ACC112 (cell line): ENCODE data around the gene AGPAT4.

Source experiments
- H2AFZ ChIP-seq: fragments of 200-600 bp; sonication (generic); one replicate; pipeline ENCODE4 v1.6.0; 2017; ENCODE audit warnings: antibody characterized with exemption, low read length; ENCODE audit not compliant: unreplicated experiment
- H3K27ac ChIP-seq: fragments of 200-600 bp; sonication (generic); 2 replicates; pipeline ENCODE4 v1.5.1; 2014; ENCODE audit warnings: low read depth, mild to moderate bottlenecking, antibody characterized with exemption, low read length, moderate library complexity
- H3K27me3 ChIP-seq: fragments of 200-600 bp; sonication (generic); 2 replicates; pipeline ENCODE4 v1.6.1; 2014; ENCODE audit warnings: mild to moderate bottlenecking, antibody characterized with exemption, low read length, moderate library complexity, mixed read lengths; ENCODE audit not compliant: insufficient read depth
- H3K36me3 ChIP-seq: fragments of 200-600 bp; sonication (generic); 2 replicates; pipeline ENCODE4 v1.6.1; 2016; ENCODE audit warnings: mild to moderate bottlenecking, antibody characterized with exemption, low read length, moderate library complexity, mixed read lengths; ENCODE audit not compliant: insufficient read depth
- H3K4me1 ChIP-seq: fragments of 200-600 bp; sonication (generic); one replicate; pipeline ENCODE4 v1.6.1; 2016; ENCODE audit warnings: low read length, mixed read lengths; ENCODE audit not compliant: insufficient read depth, unreplicated experiment, control insufficient read depth
- H3K4me3 ChIP-seq: fragments of 200-600 bp; sonication (generic); 2 replicates; pipeline ENCODE4 v1.5.1; 2014; ENCODE audit warnings: mild to moderate bottlenecking, low read depth, low read length
- H3K79me2 ChIP-seq: fragments of 200-600 bp; sonication (generic); one replicate; pipeline ENCODE4 v1.6.0; 2016; ENCODE audit warnings: low read length; ENCODE audit not compliant: control insufficient read depth, unreplicated experiment, insufficient read depth

Gene AGPAT4

DNA sequence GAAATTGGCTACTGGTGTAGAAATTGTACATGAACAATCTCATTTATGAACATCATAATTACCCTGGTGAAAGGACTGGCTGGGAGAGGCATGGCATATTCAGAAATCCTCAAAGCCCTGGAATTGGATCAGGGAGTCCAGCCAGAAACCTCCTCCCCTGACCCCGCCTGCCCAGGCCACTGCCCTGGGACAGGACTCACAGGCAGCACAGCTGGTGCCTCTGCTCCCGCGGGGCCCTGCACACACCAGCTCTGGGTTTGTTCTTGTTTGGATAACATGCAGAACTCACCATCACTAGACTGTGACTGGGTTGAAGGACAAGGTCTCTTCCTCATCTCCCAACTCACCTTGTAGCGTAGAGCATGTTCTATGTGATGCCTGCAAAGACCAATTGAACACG is 56.2 kb downstream of the AGPAT4 start:
- Histone ChIP-seq H3K4me3 (no peak overlapping the region), H3K36me3 (peaks cover 20% of the 10 kb centered on the region), H3K79me2 (no peaks in the 10 kb centered on the region), H2AFZ (no peak overlapping the region), H3K27me3 (no peaks in the 10 kb centered on the region), H3K4me1 (peaks cover 3% of the 10 kb centered on the region), H3K27ac (no peak overlapping the region)

- Histone ChIP-seq H2AFZ (no peak overlapping the region), H3K36me3 (peaks cover 23% of the 10 kb centered on the region), H3K4me3 (no peak overlapping the region), H3K4me1 (peaks cover 3% of the 10 kb centered on the region), H3K27ac (no peak overlapping the region), H3K27me3 (no peaks in the 10 kb centered on the region), H3K79me2 (no peaks in the 10 kb centered on the region)
These were observed 57.1 kb downstream of the AGPAT4 start for GRCh38 chr6:161216616-161217205.

- no peaks in the 10 kb centered on the region for H3K79me2 ChIP-seq
- peak overlapping the region; percentile 79 for H3K27ac ChIP-seq
- H3K4me1 ChIP-seq = peaks cover 3% of the 10 kb centered on the region
- no peak overlapping the region for H2AFZ ChIP-seq
- peaks cover 25% of the 10 kb centered on the region for H3K36me3 ChIP-seq
- H3K27me3 ChIP-seq = no peaks in the 10 kb centered on the region
- no peak overlapping the region for H3K4me3 ChIP-seq
These were observed 57.8 kb downstream of the AGPAT4 start for GRCh38 chr6:161215876-161216615.

- Histone ChIP-seq H3K4me1 (peaks cover 3% of the 10 kb centered on the region), H3K36me3 (peaks cover 26% of the 10 kb centered on the region), H3K4me3 (no peak overlapping the region), H2AFZ (no peak overlapping the region), H3K27ac (peak overlapping the region; percentile 79), H3K79me2 (no peaks in the 10 kb centered on the region), H3K27me3 (no peaks in the 10 kb centered on the region)
These were observed 58.7 kb downstream of the AGPAT4 start for GRCh38 chr6:161215193-161215592.

DNA sequence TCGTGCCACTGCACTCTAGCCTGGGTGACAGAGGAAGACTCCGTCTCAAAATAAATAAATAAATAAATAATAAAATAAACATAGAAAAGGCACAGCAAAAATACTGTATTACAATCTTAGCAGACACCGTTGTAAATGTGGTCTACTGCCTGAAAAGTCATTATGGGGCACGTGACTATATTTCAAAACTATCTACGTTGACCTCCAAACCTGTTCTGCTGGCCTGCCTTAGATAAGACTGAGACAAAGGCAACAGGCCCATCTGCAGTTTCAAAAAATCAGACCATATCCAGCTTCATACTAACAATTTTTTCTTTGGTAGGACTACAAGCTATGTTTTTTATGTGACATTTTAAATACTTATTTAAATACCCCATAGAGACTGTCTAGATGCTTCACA is 59.1 kb downstream of the AGPAT4 start:
- Histone ChIP-seq H3K4me1 (peaks cover 3% of the 10 kb centered on the region), H3K4me3 (no peak overlapping the region), H3K27ac (peak overlapping the region; percentile 79), H3K27me3 (no peaks in the 10 kb centered on the region), H2AFZ (no peak overlapping the region), H3K36me3 (peaks cover 28% of the 10 kb centered on the region), H3K79me2 (no peaks in the 10 kb centered on the region)

GRCh38 chr6:161212902-161213301 is 61.0 kb downstream of the AGPAT4 start:
- no peaks in the 10 kb centered on the region for H3K79me2 ChIP-seq
- no peak overlapping the region for H3K27ac ChIP-seq
- no peak overlapping the region for H3K4me3 ChIP-seq
- peaks cover 3% of the 10 kb centered on the region for H3K4me1 ChIP-seq
- peaks cover 28% of the 10 kb centered on the region for H3K36me3 ChIP-seq
- H3K27me3 ChIP-seq = no peaks in the 10 kb centered on the region
- H2AFZ ChIP-seq = no peak overlapping the region

- Histone ChIP-seq H3K79me2 (no peaks in the 10 kb centered on the region), H3K4me1 (peaks cover 3% of the 10 kb centered on the region), H3K36me3 (peaks cover 19% of the 10 kb centered on the region)
These were observed 62.4 kb downstream of the AGPAT4 start for GRCh38 chr6:161211380-161212035.

GRCh38 chr6:161210857-161211256 is 63.0 kb downstream of the AGPAT4 start:
- no peak overlapping the region for H3K4me3 ChIP-seq
- H3K27ac ChIP-seq = no peak overlapping the region
- peaks cover 12% of the 10 kb centered on the region for H3K36me3 ChIP-seq
- H3K4me1 ChIP-seq = peaks cover 3% of the 10 kb centered on the region
- H2AFZ ChIP-seq = no peak overlapping the region
- H3K27me3 ChIP-seq = no peaks in the 10 kb centered on the region
- H3K79me2 ChIP-seq = no peaks in the 10 kb centered on the region

More at GRCh38 chr6:161211380-161212035, 62.4 kb downstream of the AGPAT4 start:
- H3K4me3 ChIP-seq = no peak overlapping the region
- no peak overlapping the region for H2AFZ ChIP-seq
- H3K27me3 ChIP-seq = no peaks in the 10 kb centered on the region
- no peak overlapping the region for H3K27ac ChIP-seq

DNA sequence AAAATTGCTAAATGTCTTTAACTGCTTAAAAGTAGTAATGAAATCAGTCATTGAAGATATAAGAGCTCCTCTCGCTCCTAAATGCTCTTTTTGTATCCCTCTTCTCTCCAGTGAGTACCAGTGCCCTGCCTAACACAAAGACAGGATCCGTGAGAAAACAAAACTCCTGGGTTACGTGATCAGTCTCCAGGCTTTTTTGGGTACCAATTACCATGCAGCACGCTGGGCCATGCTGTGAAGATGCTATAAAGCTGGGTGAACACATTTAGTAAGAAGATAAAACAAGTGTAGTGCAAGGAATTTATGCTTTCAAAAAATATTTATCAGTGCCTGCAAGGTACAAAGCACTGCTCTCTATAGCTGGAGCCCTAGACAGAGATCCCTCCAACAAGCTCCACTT is 66.7 kb downstream of the AGPAT4 start:
- Histone ChIP-seq H2AFZ (no peak overlapping the region), H3K79me2 (no peaks in the 10 kb centered on the region), H3K27me3 (no peaks in the 10 kb centered on the region), H3K27ac (no peak overlapping the region), H3K36me3 (peaks cover 8% of the 10 kb centered on the region), H3K4me3 (no peak overlapping the region), H3K4me1 (no peaks in the 10 kb centered on the region)

DNA sequence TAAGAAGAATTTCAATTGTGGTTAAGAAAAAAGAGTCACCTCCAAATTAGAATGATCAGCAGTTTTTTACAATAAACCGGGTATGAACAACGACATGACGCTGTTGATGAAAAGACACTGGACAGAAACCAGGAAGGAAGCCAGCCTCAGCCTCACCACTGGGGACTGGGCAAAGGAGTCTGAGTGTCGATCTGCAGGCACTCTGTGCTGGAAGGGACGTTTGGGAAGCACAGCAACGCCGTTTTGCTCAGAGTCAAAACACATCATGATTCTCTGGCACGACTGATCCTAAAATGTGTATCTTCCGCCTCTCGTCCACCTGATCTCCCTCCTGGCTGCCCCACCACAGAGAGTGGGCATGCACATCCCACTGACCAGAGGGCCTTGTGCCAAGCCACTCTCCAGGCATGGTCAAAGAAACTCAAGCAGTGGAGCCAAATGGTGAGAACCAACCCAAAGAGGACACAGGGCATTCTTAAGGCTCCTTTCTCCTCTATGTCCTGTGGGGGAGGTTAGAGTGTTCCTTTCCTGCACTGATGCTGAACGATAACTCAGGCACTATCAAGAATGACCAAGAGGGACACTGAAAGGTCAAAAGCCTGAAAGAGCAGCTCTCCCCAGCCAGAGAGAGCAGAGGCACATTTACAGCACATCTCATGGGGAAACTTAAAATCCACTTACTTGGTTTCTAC is 68.8 kb downstream of the AGPAT4 start:
- Histone ChIP-seq H3K27ac (no peak overlapping the region), H3K4me1 (no peaks in the 10 kb centered on the region), H3K36me3 (peaks cover under 1% of the 10 kb centered on the region; the same call in 1 of the 2 replicates), H2AFZ (no peak overlapping the region), H3K79me2 (no peaks in the 10 kb centered on the region), H3K4me3 (no peak overlapping the region), H3K27me3 (no peaks in the 10 kb centered on the region)
